IMR-90 (cell line): ENCODE results near the gene TIMP1. TPM values are rescaled to one million over a fixed set of nuclear protein-coding genes. Genes with fewer than 3 reads are reported as not detected.

Experiments
- ATAC-seq: fragments of 200-7000 bp; cut with Tn5 transposase; 2 replicates; pipeline ENCODE4 v1.9.1; 2020; ENCODE audit warnings: low read depth, mild to moderate bottlenecking, moderate library complexity
- BruUV-seq: library from RNA; stranded (reverse); fragments of 400-500 nt; replicated peaks from 2 replicates; lab custom pipeline; 2021; lab: Mats Ljungman, UMichigan
- CTCF ChIA-PET: fragments of 300-600 bp; formaldehyde crosslinking; extraction: SDS; loops from one replicate; lab custom pipeline; 2021; ENCODE audit warnings: antibody characterized with exemption; lab: Yijun Ruan, JAX
- POLR2A ChIA-PET: fragments of 300-600 bp; sonication (Branson Sonifier 250); formaldehyde crosslinking; loops from one replicate; lab custom pipeline; 2022; ENCODE audit warnings: antibody characterized with exemption; ENCODE audit not compliant: unreplicated experiment; lab: Charles Lee
- DNase-seq: peaks from one replicate; pipeline ENCODE4 v3.0.0; 2013
- H2AFZ ChIP-seq: replicated peaks from 2 replicates; pipeline ENCODE3; 2013; ENCODE audit warnings: low read length, mild to moderate bottlenecking; ENCODE audit not compliant: poor library complexity
- H2AK5ac ChIP-seq: 2 replicates; pipeline ENCODE4 v1.6.1; 2013; ENCODE audit warnings: low read depth, low read length, inconsistent platforms
- H2AK9ac ChIP-seq: replicated peaks from 2 replicates; pipeline ENCODE3; 2013; ENCODE audit warnings: mild to moderate bottlenecking, low read depth, low read length, moderate library complexity; ENCODE audit not compliant: poor library complexity
- H2BK120ac ChIP-seq: 2 replicates; pipeline ENCODE4 v1.6.1; 2013; ENCODE audit warnings: low read depth, low read length, inconsistent platforms
- H2BK15ac ChIP-seq: 3 replicates; pipeline ENCODE4 v1.6.1; 2013; ENCODE audit warnings: low read depth, low read length, inconsistent platforms
- H2BK20ac ChIP-seq: 2 replicates; pipeline ENCODE4 v1.6.1; 2013; ENCODE audit warnings: low read depth, mild to moderate bottlenecking, inconsistent platforms, low read length, moderate library complexity
- H2BK5ac ChIP-seq: 2 replicates; pipeline ENCODE4 v1.6.1; 2013; ENCODE audit warnings: mild to moderate bottlenecking, low read depth, low read length, inconsistent platforms; ENCODE audit not compliant: poor library complexity, severe bottlenecking
- H3K14ac ChIP-seq: replicated peaks from 2 replicates; pipeline ENCODE4 v1.6.1; 2013; ENCODE audit warnings: low read depth, low read length, inconsistent platforms
- H3K18ac ChIP-seq: 2 replicates; pipeline ENCODE4 v1.6.1; 2013; ENCODE audit warnings: low read depth, low read length, control low read depth
- H3K23ac ChIP-seq: 2 replicates; pipeline ENCODE4 v1.6.1; 2013; ENCODE audit warnings: low read depth, low read length, inconsistent platforms
- H3K27ac ChIP-seq: 2 replicates; pipeline ENCODE4 v1.5.1; 2013; ENCODE audit warnings: mild to moderate bottlenecking, control low read depth, low read length; ENCODE audit not compliant: insufficient read depth
- H3K27me3 ChIP-seq: 2 replicates; pipeline ENCODE4 v1.6.1; 2013; ENCODE audit warnings: low read length; ENCODE audit not compliant: control insufficient read depth, insufficient read depth
- H3K36me3 ChIP-seq: 2 replicates; pipeline ENCODE4 v1.6.1; 2013; ENCODE audit warnings: low read length, mixed read lengths; ENCODE audit not compliant: control insufficient read depth, insufficient read depth
- H3K4ac ChIP-seq: 2 replicates; pipeline ENCODE4 v1.6.1; 2013; ENCODE audit warnings: low read depth, low read length, inconsistent platforms
- H3K4me1 ChIP-seq: 2 replicates; pipeline ENCODE4 v1.6.1; 2013; ENCODE audit warnings: low read length, mixed read lengths; ENCODE audit not compliant: control insufficient read depth, insufficient read depth
- H3K4me2 ChIP-seq: 2 replicates; pipeline ENCODE4 v1.6.1; 2013; ENCODE audit warnings: low read depth, mild to moderate bottlenecking, control low read depth, low read length, moderate library complexity
- H3K4me3 ChIP-seq: 2 replicates; pipeline ENCODE4 v1.5.1; 2013; ENCODE audit warnings: low read depth, mild to moderate bottlenecking, control low read depth, low read length, moderate library complexity; ENCODE audit not compliant: insufficient read depth
- H3K56ac ChIP-seq: 2 replicates; pipeline ENCODE4 v1.6.1; 2013; ENCODE audit warnings: low read length, inconsistent platforms; ENCODE audit not compliant: insufficient read depth; ENCODE audit errors: extremely low read depth
- H3K79me1 ChIP-seq, 2 experiments: 2 replicates each; pipeline ENCODE4 v1.6.1; 2013; ENCODE audit warnings: low read length in 2 of 2, inconsistent platforms in 1 of 2, low read depth in 1 of 2
- H3K9ac ChIP-seq: 2 replicates; pipeline ENCODE4 v1.6.1; 2013; ENCODE audit warnings: low read depth, low read length, control low read depth
- H3K9me1 ChIP-seq: 2 replicates; pipeline ENCODE4 v1.6.1; 2013; ENCODE audit warnings: low read length, inconsistent platforms; ENCODE audit not compliant: insufficient read depth
- H3K9me3 ChIP-seq: 2 replicates; pipeline ENCODE4 v1.6.1; 2013; ENCODE audit warnings: low read length; ENCODE audit not compliant: control insufficient read depth, insufficient read depth
- H4K20me1 ChIP-seq: 2 replicates; pipeline ENCODE4 v1.6.1; 2013; ENCODE audit warnings: low read length, inconsistent platforms; ENCODE audit not compliant: insufficient read depth
- H4K5ac ChIP-seq: 2 replicates; pipeline ENCODE4 v1.6.1; 2013; ENCODE audit warnings: mild to moderate bottlenecking, low read depth, low read length, control low read depth
- H4K8ac ChIP-seq, 2 experiments: 2 replicates each; pipeline ENCODE4 v1.6.1; 2013; ENCODE audit warnings: low read depth in 2 of 2, low read length in 2 of 2, control low read depth in 1 of 2, inconsistent platforms in 1 of 2
- H4K91ac ChIP-seq: 2 replicates; pipeline ENCODE4 v1.6.1; 2013; ENCODE audit warnings: low read depth, low read length, inconsistent platforms; ENCODE audit not compliant: insufficient read depth
- BHLHE40 ChIP-seq: fragments of 150-350 bp; IDR thresholded peaks from 2 replicates; pipeline ENCODE4 v1.6.1; 2016; ENCODE audit warnings: mild to moderate bottlenecking, low read depth, low read length
- CEBPB ChIP-seq: IDR thresholded peaks from 2 replicates; pipeline ENCODE4 v1.6.1; 2012; ENCODE audit warnings: low read depth, low read length, improper control_type of control experiment
- ELK1 ChIP-seq: fragments of 150-350 bp; IDR thresholded peaks from 2 replicates; pipeline ENCODE4 v1.6.1; 2016; ENCODE audit warnings: low read depth, mild to moderate bottlenecking, low read length, moderate library complexity, borderline replicate concordance
- FOS ChIP-seq: fragments of 150-350 bp; IDR thresholded peaks from 2 replicates; pipeline ENCODE4 v1.6.1; 2016; ENCODE audit warnings: low read depth, low read length
- POLR2A ChIP-seq: IDR thresholded peaks from 2 replicates; pipeline ENCODE4 v1.6.1; 2012; ENCODE audit warnings: mild to moderate bottlenecking, low read depth, low read length
- RCOR1 ChIP-seq: IDR thresholded peaks from 2 replicates; pipeline ENCODE4 v1.6.1; 2012; ENCODE audit warnings: mild to moderate bottlenecking, low read length, improper control_type of control experiment; ENCODE audit not compliant: insufficient replicate concordance
- WGBS, 2 experiments: methylation state at CpG; one replicate each; pipeline versions ENCODE4 v1.1.5 to v1.1.7; 2013; ENCODE audit warnings: missing lambda C conversion rate in 2 of 2; ENCODE audit not compliant: insufficient read length in 1 of 2; ENCODE audit errors: extremely low coverage in 2 of 2; 5-methylcytosine and 5-hydroxymethylcytosine counted together
- dilution Hi-C: fragments of 300-500 bp; cut with HindIII; formaldehyde crosslinking; loops from one replicate; pipeline ENCODE4 v1.14.3; 2018; ENCODE audit warnings: low sequenced_read_pairs; ENCODE audit not compliant: unreplicated experiment
- in situ Hi-C: fragments of 300-500 bp; cut with MboI; formaldehyde crosslinking; loops from 3 replicates; pipeline ENCODE4 v1.14.3; 2019; ENCODE audit warnings: low sequenced_read_pairs, inconsistent platforms, mixed read lengths
- intact Hi-C: fragments of 100-400 bp; cut with micrococcal nuclease; formaldehyde crosslinking; loops from 2 replicates; pipeline ENCODE4 v1.10.0; 2022
- polyA plus RNA-seq, 3 experiments: library from polyadenylated mRNA; depleted of rRNA; stranded (reverse); fragments of >200 nt; gene quantifications; 2 replicates each; pipeline ENCODE4 v1.2.3, GENCODE V29; 2012; ENCODE audit warnings: low replicate concordance in 1 of 3
- total RNA-seq: library from RNA; depleted of rRNA; stranded (reverse); fragments of >200 nt; gene quantifications from 2 replicates; pipeline ENCODE4 v1.2.3, GENCODE V29; 2012

The TIMP1 gene
- total and polyA plus RNA-seq, 2 of the 4 experiments (the other 2 are of a cell fraction), result 512 to 3,078 TPM

GRCh38 chrX:47621851-47622250 lies 39.6 kb downstream of the TIMP1 start:
- no peaks in the 10 kb centered on the region for H3K4me1 ChIP-seq
- no peak overlapping the region for H3K4me3 ChIP-seq
- no peaks in the 10 kb centered on the region for H4K20me1 ChIP-seq
- WGBS, 2 experiments, result no CpG with 5 or more reads among the region's 6 CpGs
- CTCF ChIA-PET, result no interaction called here
- dilution Hi-C loops, result no loop called here
- H2BK15ac ChIP-seq, result no peak overlapping the region
- no peak overlapping the region for H3K56ac ChIP-seq
- H3K23ac ChIP-seq, result no peak overlapping the region
- H3K14ac ChIP-seq, result no peak overlapping the region
- BruUV-seq, result no TSS peak
- H2AFZ ChIP-seq, result no peak overlapping the region
- H3K27ac ChIP-seq, result no peak overlapping the region
- H2AK9ac ChIP-seq, result no peak overlapping the region
- H4K8ac ChIP-seq, result no peak overlapping the region
- H3K4ac ChIP-seq, result no peak overlapping the region
- H3K9me1 ChIP-seq, result no peaks in the 10 kb centered on the region
- no peak overlapping the region for H2BK5ac ChIP-seq
- H3K4me2 ChIP-seq, result no peak overlapping the region
- TF ChIP-seq POLR2A, result no peak
- TF ChIP-seq ELK1, result no peak
- no peak for TF ChIP-seq RCOR1
- no peak for TF ChIP-seq CEBPB
- TF ChIP-seq BHLHE40, result no peak
- TF ChIP-seq FOS, result no peak
- in situ Hi-C loops, result no loop called here
- no peak overlapping the region for H2BK120ac ChIP-seq
- H3K27me3 ChIP-seq, result peaks cover 7% of the 10 kb centered on the region; the same call in 1 of the 2 replicates
- intact Hi-C loops, result no loop called here
- no peak overlapping the region for H3K9ac ChIP-seq
- H2BK20ac ChIP-seq, result no peak overlapping the region
- H2AK5ac ChIP-seq, result no peak overlapping the region
- no peak overlapping the region for H4K5ac ChIP-seq
- H3K36me3 ChIP-seq, result no peaks in the 10 kb centered on the region
- H3K9me3 ChIP-seq, result no peaks in the 10 kb centered on the region
- POLR2A ChIA-PET, result no interaction called here
- no peak overlapping the region for H4K91ac ChIP-seq
- no peak for DNase-seq
- no peak for ATAC-seq
- H3K79me1 ChIP-seq, result no peaks in the 10 kb centered on the region
- H3K18ac ChIP-seq, result no peak overlapping the region
